Colonic mucosa (tissue), 4 donors: ENCODE measurements around the gene ARSJ. TPM values are rescaled to one million over a fixed set of nuclear protein-coding genes. Genes with fewer than 3 reads are reported as not detected.
A peak's percentile ranks its signal among the peaks of the same experiment; 100 is the strongest.

Source experiments
- DNase-seq: peaks from one replicate; pipeline ENCODE4 v3.0.0-alpha.2; 2020
- H3K27ac ChIP-seq: fragments of 200-600 bp; one replicate; pipeline ENCODE4 v1.8.0; 2021
- H3K27me3 ChIP-seq: fragments of 200-600 bp; one replicate; pipeline ENCODE4 v1.8.0; 2021
- H3K36me3 ChIP-seq: fragments of 200-600 bp; one replicate; pipeline ENCODE4 v1.8.0; 2021
- H3K4me1 ChIP-seq: fragments of 200-600 bp; one replicate; pipeline ENCODE4 v1.8.0; 2021; ENCODE audit warnings: mild to moderate bottlenecking
- H3K4me3 ChIP-seq: fragments of 200-600 bp; one replicate; pipeline ENCODE4 v1.8.0; 2021
- H3K9ac ChIP-seq, 2 donors: one replicate each; pipeline ENCODE4 v1.7.0; 2013; ENCODE audit warnings: control low read depth in 2 of 2, low read depth in 2 of 2, low read length in 2 of 2
- H3K9me3 ChIP-seq: fragments of 200-600 bp; one replicate; pipeline ENCODE4 v1.8.0; 2021
- CTCF ChIP-seq: fragments of 200-600 bp; IDR thresholded peaks from one replicate; pipeline ENCODE4 v1.8.0; 2022; ENCODE audit warnings: antibody characterized with exemption, mild to moderate bottlenecking
- intact Hi-C: fragments of 100-400 bp; cut with DNase I; formaldehyde crosslinking; loops from one replicate; pipeline ENCODE4 v1.14.1; 2022
- total RNA-seq, 2 donors: library from RNA; stranded (reverse); fragmentation: NEBNext Ultra II Directional in 1 of 2; extraction: Animal tissue kit (Norgen Biotek cat#: 25700) in 1 of 2; gene quantifications; one replicate each; pipeline ENCODE4 v1.2.1, GENCODE V29; 2021
- donor health status: healthy.
- donor health status: DM: no; HTN: no; CAD: no.
- donor health status: DM: no; HTN: no; CAD: no.

Gene ARSJ
- total RNA-seq, 2 donors from 2014 or later, result 4.7 to 8.4 TPM

GRCh38 chr4:113976741-113977525, 2.5 kb downstream of the ARSJ start:
- no peak for DNase-seq
- H3K9me3 ChIP-seq, result no peaks in the 10 kb centered on the region
- TF ChIP-seq CTCF, result no peak
- H3K27me3 ChIP-seq, result no peaks in the 10 kb centered on the region
- intact Hi-C loops, result no loop called here
- H3K4me1 ChIP-seq, result no peaks in the 10 kb centered on the region
- H3K9ac ChIP-seq, result no peak overlapping the region
- H3K36me3 ChIP-seq, result no peaks in the 10 kb centered on the region
- H3K4me3 ChIP-seq, result no peak overlapping the region
- peak overlapping the region; percentile 8 for H3K27ac ChIP-seq

- H3K36me3 ChIP-seq, result no peaks in the 10 kb centered on the region
- DNase-seq, result no peak
- H3K4me1 ChIP-seq, result no peaks in the 10 kb centered on the region
- no peak for TF ChIP-seq CTCF
- no peaks in the 10 kb centered on the region for H3K9me3 ChIP-seq
- H3K27ac ChIP-seq, result no peak overlapping the region
- H3K27me3 ChIP-seq, result no peaks in the 10 kb centered on the region
- H3K9ac ChIP-seq, result no peak overlapping the region
- intact Hi-C loops, result no loop called here
- no peak overlapping the region for H3K4me3 ChIP-seq
Measured at GRCh38 chr4:113975578-113975977, 3.9 kb downstream of the ARSJ start.

GRCh38 chr4:113974467-113974866, 5.0 kb downstream of the ARSJ start:
- Histone ChIP-seq H3K9me3 (no peaks in the 10 kb centered on the region), H3K36me3 (no peaks in the 10 kb centered on the region), H3K9ac (no peak overlapping the region), H3K4me3 (no peak overlapping the region), H3K27ac (no peak overlapping the region), H3K4me1 (no peaks in the 10 kb centered on the region), H3K27me3 (no peaks in the 10 kb centered on the region)
- DNase-seq, result no peak
- intact Hi-C loops, result no loop called here
- TF ChIP-seq CTCF, result no peak

- intact Hi-C loops, result no loop called here
- TF ChIP-seq CTCF, result no peak
Measured at GRCh38 chr4:113973345-113973744, 6.1 kb downstream of the ARSJ start.

GRCh38 chr4:113972781-113973180, 6.7 kb downstream of the ARSJ start:
- no peak for DNase-seq
- no peaks in the 10 kb centered on the region for H3K9me3 ChIP-seq
- no peak overlapping the region for H3K27ac ChIP-seq
- no peak overlapping the region for H3K9ac ChIP-seq
- intact Hi-C loops, result no loop called here
- TF ChIP-seq CTCF, result no peak
- H3K4me3 ChIP-seq, result no peak overlapping the region
- H3K27me3 ChIP-seq, result no peaks in the 10 kb centered on the region
- H3K4me1 ChIP-seq, result no peaks in the 10 kb centered on the region
- H3K36me3 ChIP-seq, result no peaks in the 10 kb centered on the region

More at GRCh38 chr4:113973345-113973744, 6.1 kb downstream of the ARSJ start:
- H3K27me3 ChIP-seq, result no peaks in the 10 kb centered on the region
- no peaks in the 10 kb centered on the region for H3K36me3 ChIP-seq
- H3K27ac ChIP-seq, result no peak overlapping the region
- H3K4me3 ChIP-seq, result no peak overlapping the region
- H3K9me3 ChIP-seq, result no peaks in the 10 kb centered on the region
- no peak for DNase-seq
- H3K4me1 ChIP-seq, result no peaks in the 10 kb centered on the region
- no peak overlapping the region for H3K9ac ChIP-seq
